SK-N-SH treated with all-trans-retinoic acid at 6 μM for 48 hours (cell line): ENCODE data around the gene SCD5.

ENCODE experiments used
- ATAC-seq: fragments of 200-7000 bp; cut with Tn5 transposase; 3 replicates; pipeline ENCODE4 v1.9.1; 2020; ENCODE audit warnings: mild to moderate bottlenecking, moderate library complexity
- ARNTL ChIP-seq: fragments of 450-650 bp; formaldehyde crosslinking; IDR thresholded peaks from 2 replicates; pipeline ENCODE4 v1.5.0; 2020; ENCODE audit warnings: low read depth, mild to moderate bottlenecking, moderate library complexity, borderline replicate concordance
- BACH2 ChIP-seq: fragments of 250-450 bp; sonication (Bioruptor Pico); IDR thresholded peaks from 2 replicates; pipeline ENCODE4 v1.9.0; 2021; ENCODE audit warnings: mild to moderate bottlenecking, borderline replicate concordance
- CREB5 ChIP-seq: fragments of 250-450 bp; sonication (Bioruptor Pico); IDR thresholded peaks from 2 replicates; pipeline ENCODE4 v1.5.1; 2020; ENCODE audit warnings: low read depth, mild to moderate bottlenecking, moderate library complexity
- CSDC2 ChIP-seq: fragments of 250-450 bp; sonication (Bioruptor Pico); IDR thresholded peaks from 2 replicates; pipeline ENCODE4 v1.5.0; 2020; ENCODE audit warnings: mild to moderate bottlenecking, moderate library complexity
- CSRNP3 ChIP-seq: fragments of 250-450 bp; sonication (Bioruptor Pico); IDR thresholded peaks from 2 replicates; pipeline ENCODE4 v1.5.1; 2021; ENCODE audit warnings: mild to moderate bottlenecking, moderate library complexity
- ESRRG ChIP-seq: fragments of 250-450 bp; sonication (Bioruptor Pico); IDR thresholded peaks from 2 replicates; pipeline ENCODE4 v1.6.1; 2021; ENCODE audit warnings: mild to moderate bottlenecking
- GLIS3 ChIP-seq: fragments of 250-450 bp; sonication (Bioruptor Pico); IDR thresholded peaks from 2 replicates; pipeline ENCODE4 v1.5.0; 2020; ENCODE audit warnings: mild to moderate bottlenecking, moderate library complexity
- ISL1 ChIP-seq: fragments of 250-450 bp; sonication (Bioruptor Pico); IDR thresholded peaks from 2 replicates; pipeline ENCODE4 v2.1.2; 2022; ENCODE audit warnings: mild to moderate bottlenecking, moderate library complexity
- OSR1 ChIP-seq: fragments of 250-450 bp; sonication (Bioruptor Pico); IDR thresholded peaks from 2 replicates; pipeline ENCODE4 v1.8.0; 2022; ENCODE audit warnings: moderate library complexity, mild to moderate bottlenecking, inconsistent platforms
- PATZ1 ChIP-seq: fragments of 250-450 bp; sonication (Bioruptor Pico); IDR thresholded peaks from 2 replicates; pipeline ENCODE4 v1.8.0; 2020; ENCODE audit warnings: mild to moderate bottlenecking, moderate library complexity, borderline replicate concordance
- POU6F1 ChIP-seq: fragments of 250-450 bp; sonication (Bioruptor Pico); IDR thresholded peaks from 2 replicates; pipeline ENCODE4 v1.8.0; 2021; ENCODE audit warnings: low read depth, mild to moderate bottlenecking, moderate library complexity, borderline replicate concordance
- PPARA ChIP-seq: fragments of 250-450 bp; sonication (Bioruptor Pico); IDR thresholded peaks from 2 replicates; pipeline ENCODE4 v1.5.0; 2020; ENCODE audit warnings: mild to moderate bottlenecking, borderline replicate concordance
- RARB ChIP-seq: fragments of 250-450 bp; sonication (Bioruptor Pico); IDR thresholded peaks from 2 replicates; pipeline ENCODE4 v1.8.0; 2021; ENCODE audit warnings: mild to moderate bottlenecking, moderate library complexity
- SNAI2 ChIP-seq: fragments of 250-450 bp; sonication (Bioruptor Pico); IDR thresholded peaks from 2 replicates; pipeline ENCODE4 v1.5.0; 2020; ENCODE audit warnings: mild to moderate bottlenecking, moderate library complexity
- TCF4 ChIP-seq: fragments of 250-450 bp; sonication (Bioruptor Pico); IDR thresholded peaks from 2 replicates; pipeline ENCODE4 v1.8.0; 2021; ENCODE audit warnings: mild to moderate bottlenecking, moderate library complexity, borderline replicate concordance
- TOX ChIP-seq: fragments of 250-450 bp; sonication (Bioruptor Pico); IDR thresholded peaks from 2 replicates; pipeline ENCODE4 v1.8.0; 2021; ENCODE audit warnings: mild to moderate bottlenecking, moderate library complexity, borderline replicate concordance
- TSHZ2 ChIP-seq: fragments of 250-450 bp; sonication (Bioruptor Pico); IDR thresholded peaks from 2 replicates; pipeline ENCODE4 v1.5.0; 2020; ENCODE audit warnings: mild to moderate bottlenecking, moderate library complexity
- ZC3H10 ChIP-seq: fragments of 250-450 bp; sonication (Bioruptor Pico); IDR thresholded peaks from 2 replicates; pipeline ENCODE4 v1.5.1; 2021; ENCODE audit warnings: mild to moderate bottlenecking, moderate library complexity
- ZFP3 ChIP-seq: fragments of 250-450 bp; sonication (Bioruptor Pico); IDR thresholded peaks from 2 replicates; pipeline ENCODE4 v1.5.0; 2020; ENCODE audit warnings: mild to moderate bottlenecking, moderate library complexity
- ZFP30 ChIP-seq: fragments of 450-650 bp; formaldehyde crosslinking; IDR thresholded peaks from 2 replicates; pipeline ENCODE4 v1.5.0; 2022; ENCODE audit warnings: mild to moderate bottlenecking, moderate library complexity
- ZNF565 ChIP-seq: fragments of 450-650 bp; formaldehyde crosslinking; conservative IDR thresholded peaks from 2 replicates; pipeline ENCODE4 v1.5.0; 2020; ENCODE audit warnings: low read depth, mild to moderate bottlenecking, moderate library complexity
- ZNF70 ChIP-seq: fragments of 450-650 bp; formaldehyde crosslinking; IDR thresholded peaks from 2 replicates; pipeline ENCODE4 v1.5.0; 2020; ENCODE audit warnings: mild to moderate bottlenecking, moderate library complexity
- ZNF8 ChIP-seq: fragments of 450-650 bp; formaldehyde crosslinking; IDR thresholded peaks from 2 replicates; pipeline ENCODE4 v1.5.0; 2020; ENCODE audit warnings: mild to moderate bottlenecking, moderate library complexity

Gene SCD5

GRCh38 chr4:82642331-82642730, 156.3 kb downstream of the SCD5 start (continued):
- TF ChIP-seq TCF4 (CRISPR knock-in tag): no peak
- no peak for TF ChIP-seq CSRNP3
- no peak for TF ChIP-seq ESRRG (CRISPR knock-in tag)
- no peak for TF ChIP-seq BACH2 (CRISPR knock-in tag)
- no peak for TF ChIP-seq ZNF8 (CRISPR knock-in tag)
- TF ChIP-seq ZNF565: no peak
- no peak for TF ChIP-seq SNAI2 (CRISPR knock-in tag)
- TF ChIP-seq ZFP30: no peak

GRCh38 chr4:82640540-82640939, 158.1 kb downstream of the SCD5 start:
- TF ChIP-seq GLIS3 (CRISPR knock-in tag) (no peak), ISL1 (CRISPR knock-in tag) (no peak), OSR1 (CRISPR knock-in tag) (no peak), TSHZ2 (CRISPR knock-in tag) (no peak), RARB (CRISPR knock-in tag) (no peak), POU6F1 (CRISPR knock-in tag) (no peak), SNAI2 (CRISPR knock-in tag) (no peak), ZFP3 (no peak), TCF4 (CRISPR knock-in tag) (no peak), ZNF565 (no peak), ESRRG (CRISPR knock-in tag) (no peak), ARNTL (no peak), PATZ1 (CRISPR knock-in tag) (no peak), ZNF70 (CRISPR knock-in tag) (no peak), ZNF8 (CRISPR knock-in tag) (no peak), BACH2 (CRISPR knock-in tag) (no peak), ZC3H10 (CRISPR knock-in tag) (no peak), PPARA (CRISPR knock-in tag) (no peak)
- no peak for ATAC-seq

GRCh38 chr4:82639971-82640370, 158.6 kb downstream of the SCD5 start:
- no peak for ATAC-seq

More at GRCh38 chr4:82639971-82640370, 158.6 kb downstream of the SCD5 start:
- TF ChIP-seq ZNF8 (CRISPR knock-in tag): no peak
- no peak for TF ChIP-seq ARNTL
- no peak for TF ChIP-seq ZNF70 (CRISPR knock-in tag)
- no peak for TF ChIP-seq CREB5 (CRISPR knock-in tag)
- no peak for TF ChIP-seq ESRRG (CRISPR knock-in tag)
- no peak for TF ChIP-seq TCF4 (CRISPR knock-in tag)
- no peak for TF ChIP-seq ZC3H10 (CRISPR knock-in tag)
- TF ChIP-seq ZFP3: no peak
- TF ChIP-seq ZFP30: no peak
- TF ChIP-seq PPARA (CRISPR knock-in tag): no peak
- no peak for TF ChIP-seq ZNF565
- TF ChIP-seq CSDC2: no peak
- TF ChIP-seq GLIS3 (CRISPR knock-in tag): no peak
- TF ChIP-seq CSRNP3: no peak
- no peak for TF ChIP-seq RARB (CRISPR knock-in tag)
- TF ChIP-seq OSR1 (CRISPR knock-in tag): no peak
- TF ChIP-seq TOX (CRISPR knock-in tag): no peak
